K562 (cell line): ENCODE measurements around the gene CYP26A1. TPM values are rescaled to one million over a fixed set of nuclear protein-coding genes. Genes with fewer than 3 reads are reported as not detected.

Experiments used
- ATAC-seq: fragments of 200-7000 bp; cut with Tn5 transposase; 3 replicates; pipeline ENCODE4 v1.9.1; 2020; ENCODE audit warnings: moderate library complexity
- BruUV-seq: library from RNA; stranded (reverse); fragments of 400-500 nt; replicated peaks from 2 replicates; lab custom pipeline; 2021; lab: Mats Ljungman, UMichigan
- CTCF ChIA-PET: fragments of 300-600 bp; formaldehyde crosslinking; extraction: SDS; loops from one replicate; lab custom pipeline; 2021; ENCODE audit warnings: low intra/inter-chr PET ratio; lab: Yijun Ruan, JAX
- POLR2A ChIA-PET: fragments of 300-600, 350-650 bp; sonication (Branson Sonifier 250); formaldehyde crosslinking; extraction: SDS; loops from one replicate; lab custom pipeline; 2021; ENCODE audit warnings: antibody characterized with exemption, inconsistent platforms; lab: Yijun Ruan, JAX
- DNase-seq, 4 experiments: peaks; one replicate each; pipeline versions ENCODE4 v3.0.0 to v3.0.0-alpha.2; 2011 to 2018; ENCODE audit warnings: low spot score in 3 of 4, mixed read lengths in 3 of 4; ENCODE audit errors: extremely low read depth in 1 of 4
- FAIRE-seq: peaks from 2 replicates; lab custom pipeline; 2011; peaks lifted over from hg19 to GRCh38; lab: Jason Lieb, UNC
- H2AFZ ChIP-seq: 2 replicates; pipeline ENCODE4 v1.6.0; 2011; ENCODE audit warnings: low read depth, low read length, control low read depth, inconsistent platforms
- H3K27ac ChIP-seq: fragments of 200-600 bp; 3 replicates; pipeline ENCODE4 v1.8.0; 2011; ENCODE audit warnings: low read depth, mild to moderate bottlenecking, control low read depth, inconsistent platforms, low read length, moderate library complexity, mixed read lengths; ENCODE audit errors: extremely low read depth
- H3K27me3 ChIP-seq, 2 experiments: fragments of 300-600 bp in 1 of 2; 2 replicates in 1 of 2; 3 replicates in 1 of 2; pipeline versions ENCODE4 v1.6.0 to v1.8.0; 2011; ENCODE audit warnings: inconsistent platforms in 2 of 2, low read length in 2 of 2, mild to moderate bottlenecking in 1 of 2, mixed read lengths in 1 of 2, moderate library complexity in 1 of 2; ENCODE audit not compliant: control insufficient read depth in 2 of 2, insufficient read depth in 2 of 2
- H3K36me3 ChIP-seq: fragments of 300-600 bp; 3 replicates; pipeline ENCODE4 v1.8.0; 2011; ENCODE audit warnings: mild to moderate bottlenecking, low read length, inconsistent platforms; ENCODE audit not compliant: control insufficient read depth, insufficient read depth
- H3K4me1 ChIP-seq, 2 experiments: fragments of 200-600 bp in 1 of 2; replicated peaks in 1 of 2; 2 replicates in 1 of 2; 3 replicates in 1 of 2; pipeline versions ENCODE4 v1.5.1 to v1.8.0; 2011; ENCODE audit warnings: inconsistent platforms in 2 of 2, low read length in 2 of 2, mild to moderate bottlenecking in 1 of 2, mixed read lengths in 1 of 2, moderate library complexity in 1 of 2; ENCODE audit not compliant: control insufficient read depth in 2 of 2, insufficient read depth in 2 of 2
- H3K4me2 ChIP-seq: 2 replicates; pipeline ENCODE4 v1.6.1; 2011; ENCODE audit warnings: low read length, control low read depth, inconsistent platforms, mixed read lengths; ENCODE audit not compliant: insufficient read depth
- H3K4me3 ChIP-seq: fragments of 200-600 bp; sonication (generic), shearing (Covaris generic); 2 replicates; pipeline ENCODE4 v1.5.1; 2016; ENCODE audit warnings: control low read depth, inconsistent platforms
- H3K79me2 ChIP-seq: fragments of 200-600 bp; 3 replicates; pipeline ENCODE4 v1.8.0; 2011; ENCODE audit warnings: low read length, inconsistent platforms; ENCODE audit not compliant: control insufficient read depth, insufficient read depth
- H3K9ac ChIP-seq, 2 experiments: 2 replicates each; pipeline versions ENCODE4 v1.6.0 to v1.6.1; 2011; ENCODE audit warnings: low read depth in 2 of 2, low read length in 2 of 2, control low read depth in 1 of 2, inconsistent platforms in 1 of 2, mild to moderate bottlenecking in 1 of 2, mixed read lengths in 1 of 2; ENCODE audit not compliant: insufficient read depth in 1 of 2
- H3K9me1 ChIP-seq: one replicate; pipeline ENCODE4 v1.6.0; 2011; ENCODE audit warnings: inconsistent platforms, mild to moderate bottlenecking, low read length, moderate library complexity; ENCODE audit not compliant: control insufficient read depth, insufficient read depth
- H3K9me3 ChIP-seq: replicated peaks from 2 replicates; pipeline ENCODE4 v1.5.1; 2011; ENCODE audit warnings: low read depth, low read length, inconsistent platforms; ENCODE audit not compliant: control insufficient read depth, insufficient read depth
- H4K20me1 ChIP-seq: replicated peaks from 2 replicates; pipeline ENCODE4 v1.6.1; 2011; ENCODE audit warnings: low read length, inconsistent platforms, mixed read lengths; ENCODE audit not compliant: control insufficient read depth, insufficient read depth
- ATF3 ChIP-seq, 2 experiments: fragments of 450-650 bp in 1 of 2; sonication (generic) in 1 of 2; formaldehyde crosslinking in 1 of 2; IDR thresholded peaks in 1 of 2; conservative IDR thresholded peaks in 1 of 2; 2 replicates each; pipeline versions ENCODE4 v1.6.1 to v1.8.1; 2016 to 2023; ENCODE audit warnings: mild to moderate bottlenecking in 2 of 2, moderate library complexity in 2 of 2, inconsistent platforms in 1 of 2, missing genetic modification reagents in 1 of 2
- ATF7 ChIP-seq: fragments of 450-650 bp; IDR thresholded peaks from 2 replicates; pipeline ENCODE4 v1.7.1; 2014; ENCODE audit warnings: mild to moderate bottlenecking, moderate library complexity
- BRF2 ChIP-seq: IDR thresholded peaks from 3 replicates; pipeline ENCODE4 v1.6.1; 2011; ENCODE audit warnings: borderline replicate concordance, mild to moderate bottlenecking; ENCODE audit not compliant: insufficient read length, insufficient read depth
- CBFB ChIP-seq: sonication (generic); formaldehyde crosslinking; IDR thresholded peaks from 2 replicates; pipeline ENCODE4 v1.4.0; 2020; ENCODE audit warnings: mild to moderate bottlenecking, missing genetic modification reagents
- CEBPG ChIP-seq, 3 experiments: fragments of 200-800 bp in 1 of 3; sonication (Bioruptor generic) in 1 of 3; sonication (generic) in 1 of 3; formaldehyde crosslinking in 1 of 3; IDR thresholded peaks in 2 of 3; conservative IDR thresholded peaks in 1 of 3; 2 replicates each; pipeline versions ENCODE4 v1.6.1 to v1.8.0; 2016 to 2022; ENCODE audit warnings: missing compliant biosample characterization in 2 of 3, missing genetic modification characterization in 2 of 3, mild to moderate bottlenecking in 1 of 3, missing genetic modification reagents in 1 of 3
- ESRRA ChIP-seq: fragments of 450-650 bp; IDR thresholded peaks from 2 replicates; pipeline ENCODE4 v1.6.1; 2014; ENCODE audit warnings: low read depth, mild to moderate bottlenecking, moderate library complexity, borderline replicate concordance
- GTF2F1 ChIP-seq: IDR thresholded peaks from 2 replicates; pipeline ENCODE4 v1.6.1; 2011; ENCODE audit warnings: low read depth, low read length, improper control_type of control experiment
- HSF4 ChIP-seq: fragments of 250-450 bp; sonication (Bioruptor Pico); IDR thresholded peaks from 2 replicates; pipeline ENCODE4 v2.1.2; 2022; ENCODE audit warnings: mild to moderate bottlenecking, moderate library complexity, borderline replicate concordance
- MAX ChIP-seq: sonication (generic); formaldehyde crosslinking; IDR thresholded peaks from 2 replicates; pipeline ENCODE4 v1.9.0; 2022; ENCODE audit warnings: mild to moderate bottlenecking, missing genetic modification reagents
- PRDM10 ChIP-seq: fragments of 450-650 bp; IDR thresholded peaks from 2 replicates; pipeline ENCODE4 v1.6.1; 2018; ENCODE audit not compliant: partially characterized antibody
- PTRF ChIP-seq: fragments of 450-650 bp; IDR thresholded peaks from 2 replicates; pipeline ENCODE4 v1.6.1; 2016; ENCODE audit warnings: mild to moderate bottlenecking, missing genetic modification characterization, missing compliant biosample characterization
- SIN3A ChIP-seq, 2 experiments: fragments of 150-350 bp in 1 of 2; IDR thresholded peaks; 2 replicates each; pipeline ENCODE4 v1.6.1; 2011 to 2016; ENCODE audit warnings: borderline replicate concordance in 2 of 2, low read depth in 2 of 2, low read length in 2 of 2, mild to moderate bottlenecking in 2 of 2, moderate library complexity in 2 of 2; ENCODE audit not compliant: control insufficient read depth in 1 of 2
- ZNF274 ChIP-seq: IDR thresholded peaks from 2 replicates; pipeline ENCODE4 v1.6.1; 2011; ENCODE audit warnings: low read depth, mild to moderate bottlenecking, low read length, moderate library complexity, borderline replicate concordance
- ZNF324 ChIP-seq: fragments of 250-450 bp; sonication (Bioruptor Pico); IDR thresholded peaks from 2 replicates; pipeline ENCODE4 v1.4.0; 2020; ENCODE audit warnings: mild to moderate bottlenecking
- ZNF79 ChIP-seq: fragments of 250-450 bp; sonication (Bioruptor Pico); IDR thresholded peaks from 2 replicates; pipeline ENCODE4 v1.4.0; 2020; ENCODE audit warnings: low read depth, mild to moderate bottlenecking, moderate library complexity
- WGBS: fragments of 100-300 bp; shearing (Covaris generic); methylation state at CpG from one replicate; pipeline ENCODE4 v1.1.6; 2016; ENCODE audit warnings: low coverage, mixed read lengths; ENCODE audit not compliant: insufficient coverage; ENCODE audit errors: missing lambda C conversion rate; 5-methylcytosine and 5-hydroxymethylcytosine counted together
- in situ Hi-C: fragments of 300-500 bp; cut with MboI; formaldehyde crosslinking; loops from 4 replicates; pipeline ENCODE4 v1.15.0; 2018; ENCODE audit warnings: inconsistent platforms, mixed read lengths
- intact Hi-C: fragments of 100-400 bp; cut with micrococcal nuclease; formaldehyde crosslinking; loops from 2 replicates; pipeline ENCODE4 v1.14.2; 2022
- polyA plus RNA-seq, 8 experiments: library from polyadenylated mRNA; depleted of rRNA in 4 of 8; stranded (reverse) in 5 of 8; unstranded in 3 of 8; fragments of >200 nt; fragmentation: Nextera tagmentation in 2 of 8; fragmentation: Illumina TruSeq in 1 of 8; extraction: Ambion mirVana in 2 of 8; extraction: Trizol in 1 of 8; gene quantifications; 2 replicates each; pipeline versions ENCODE4 v1.2.1 to v1.2.3, GENCODE V29; 2011 to 2014; ENCODE audit warnings: inconsistent platforms in 1 of 8, missing spikeins in 1 of 8
- total RNA-seq, 7 experiments: library from RNA; depleted of rRNA in 6 of 7; stranded (reverse); fragments of >200 nt in 6 of 7; fragmentation: Illumina TruSeq in 2 of 7; extraction: Trizol in 2 of 7; gene quantifications; 2 replicates each; pipeline versions ENCODE4 v1.2.1 to v1.2.3, GENCODE V29; 2011 to 2021; ENCODE audit warnings: low replicate concordance in 1 of 7

Gene CYP26A1
- total and polyA plus RNA-seq, 9 of the 15 experiments (the other 6 are each of a cell fraction or from before 2014, with no cell fraction given), result 0.11 to 5.1 (median 1.6) TPM

- Histone ChIP-seq H2AFZ (peak overlapping the region; percentile 68), H3K4me3 (no peak overlapping the region), H4K20me1 (no peaks in the 10 kb centered on the region), H3K4me1 (no peaks in the 10 kb centered on the region), H3K27ac (no peak overlapping the region), H3K27me3 (no peaks in the 10 kb centered on the region), H3K4me2 (no peak overlapping the region), H3K9ac (no peak overlapping the region), H3K9me1 (no peaks in the 10 kb centered on the region), H3K36me3 (no peaks in the 10 kb centered on the region), H3K79me2 (no peaks in the 10 kb centered on the region), H3K9me3 (no peaks in the 10 kb centered on the region)
- in situ Hi-C loops, result no loop called here
- POLR2A ChIA-PET, result no interaction called here
- no TSS peak for BruUV-seq
- CTCF ChIA-PET, result no interaction called here
- no peak for DNase-seq
- WGBS, result 12% methylated on average over 2 of the region's 2 CpGs
- FAIRE-seq, result no peak
- intact Hi-C loops, result no loop called here
- ATAC-seq, result peak; percentile 57
- TF ChIP-seq PTRF (tag) (no peak), ATF3 (IDR thresholded peaks at IDR 0.05) (peak; percentile 37; the same call in 1 of the 2 replicates), ATF3 (CRISPR knock-in tag; conservative IDR thresholded peaks at IDR 0.05) (no peak), ZNF79 (no peak), ZNF324 (CRISPR knock-in tag) (no peak), ESRRA (no peak), GTF2F1 (no peak), SIN3A (IDR thresholded peaks at IDR 0.05; ENCODE audit: borderline replicate concordance in 2 of 2, control insufficient read depth in 1 of 2, low read depth in 2 of 2, low read length in 2 of 2) (no peak), ZNF274 (no peak), CEBPG (CRISPR knock-in tag; IDR thresholded peaks at IDR 0.05) (no peak), CEBPG (tag; conservative IDR thresholded peaks at IDR 0.05 in 1 of 2, IDR thresholded peaks at IDR 0.05 in 1 of 2) (peak in 1 of 2 experiments; percentile 75; a peak in 2 of 4 replicates), BRF2 (no peak), CBFB (CRISPR knock-in tag) (no peak), MAX (CRISPR knock-in tag) (no peak), HSF4 (CRISPR knock-in tag) (no peak), PRDM10 (no peak), ATF7 (peak; percentile 25; the same call in 1 of the 2 replicates)
Measured at GRCh38 chr10:93106631-93107072, 33.0 kb downstream of the CYP26A1 start.
